DOHH2 (cell line): ENCODE results near the gene SVBP.

Experiments
- EZH2phosphoT487 ChIP-seq: fragments of 200-600 bp; sonication (generic); IDR thresholded peaks from 2 replicates; pipeline ENCODE4 v1.6.1; 2017; ENCODE audit warnings: borderline replicate concordance, mild to moderate bottlenecking, antibody characterized with exemption, low read length, moderate library complexity, mixed read lengths
- TF ChIP-seq, protein P1 (sequence below): fragments of 200-600 bp; sonication (generic); IDR thresholded peaks from one replicate; pipeline ENCODE4 v1.5.1; 2014; ENCODE audit warnings: antibody characterized with exemption, mild to moderate bottlenecking, low read depth, low read length; ENCODE audit not compliant: poor library complexity, severe bottlenecking

DNA sequence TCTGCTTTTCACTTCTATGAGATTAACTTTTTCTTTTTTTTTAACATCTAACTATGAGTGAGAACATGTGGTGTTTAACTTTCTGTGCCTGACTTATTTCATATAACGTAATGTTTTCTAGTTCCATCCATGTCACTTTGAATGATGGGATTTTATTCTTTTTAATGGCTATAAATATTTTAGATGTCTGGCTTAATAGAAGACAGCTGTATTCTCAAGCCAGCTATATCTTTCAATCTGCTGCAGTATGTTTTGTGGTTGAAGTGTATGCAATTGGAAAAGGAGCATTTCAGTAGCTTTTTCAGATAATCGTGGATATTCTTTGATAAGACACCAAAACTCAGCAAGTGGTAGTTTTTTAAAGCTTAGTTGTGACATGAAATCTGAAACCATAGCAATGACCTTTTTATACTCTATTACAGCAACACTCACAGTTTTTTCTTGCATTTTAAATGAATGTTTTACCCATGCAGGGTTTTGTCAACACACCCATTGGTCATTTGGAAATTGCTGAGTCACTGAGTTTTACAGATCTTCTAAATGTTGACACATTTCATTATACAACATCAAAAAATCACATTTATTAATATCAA, 5.7 kb upstream of the SVBP start:
- TF ChIP-seq, protein P1, sequence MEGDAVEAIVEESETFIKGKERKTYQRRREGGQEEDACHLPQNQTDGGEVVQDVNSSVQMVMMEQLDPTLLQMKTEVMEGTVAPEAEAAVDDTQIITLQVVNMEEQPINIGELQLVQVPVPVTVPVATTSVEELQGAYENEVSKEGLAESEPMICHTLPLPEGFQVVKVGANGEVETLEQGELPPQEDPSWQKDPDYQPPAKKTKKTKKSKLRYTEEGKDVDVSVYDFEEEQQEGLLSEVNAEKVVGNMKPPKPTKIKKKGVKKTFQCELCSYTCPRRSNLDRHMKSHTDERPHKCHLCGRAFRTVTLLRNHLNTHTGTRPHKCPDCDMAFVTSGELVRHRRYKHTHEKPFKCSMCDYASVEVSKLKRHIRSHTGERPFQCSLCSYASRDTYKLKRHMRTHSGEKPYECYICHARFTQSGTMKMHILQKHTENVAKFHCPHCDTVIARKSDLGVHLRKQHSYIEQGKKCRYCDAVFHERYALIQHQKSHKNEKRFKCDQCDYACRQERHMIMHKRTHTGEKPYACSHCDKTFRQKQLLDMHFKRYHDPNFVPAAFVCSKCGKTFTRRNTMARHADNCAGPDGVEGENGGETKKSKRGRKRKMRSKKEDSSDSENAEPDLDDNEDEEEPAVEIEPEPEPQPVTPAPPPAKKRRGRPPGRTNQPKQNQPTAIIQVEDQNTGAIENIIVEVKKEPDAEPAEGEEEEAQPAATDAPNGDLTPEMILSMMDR = no peak
- no peak for TF ChIP-seq EZH2phosphoT487
